ENCODE data around the gene KCNIP4.
"Not testable (repeated sequence)": the region's sequence is repeated elsewhere in the genome, so short reads cannot be mapped to it uniquely, and the experiment has no call there.

KCNIP4 gene

DNA sequence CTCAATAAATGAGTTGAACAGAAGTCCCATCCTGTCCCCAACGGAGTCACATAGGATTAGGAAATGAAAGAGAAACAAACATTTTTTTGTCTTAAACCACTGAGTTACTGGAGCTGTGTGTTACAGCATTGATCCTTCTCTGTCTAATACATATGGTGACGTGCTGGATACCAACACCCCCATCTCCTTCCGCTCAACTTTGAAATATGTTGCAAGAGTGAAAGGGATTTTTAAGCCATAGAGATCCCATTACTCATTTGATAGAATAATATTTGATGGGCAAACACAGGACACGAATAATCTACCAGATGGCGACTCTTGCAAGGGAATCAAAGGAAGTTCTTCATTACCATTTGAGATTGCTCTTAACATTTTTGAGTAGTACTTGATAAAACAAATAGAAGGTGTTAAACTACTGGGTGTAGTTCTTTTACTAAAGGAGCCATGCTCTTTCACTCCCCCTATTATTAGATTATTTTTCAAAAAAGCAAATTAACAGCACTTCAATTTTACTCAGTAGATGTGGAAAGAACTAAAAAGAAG lies 1107.9 kb downstream of the KCNIP4 start:
- DNase-seq (ENCODE audit: low read depth): no peak

DNA sequence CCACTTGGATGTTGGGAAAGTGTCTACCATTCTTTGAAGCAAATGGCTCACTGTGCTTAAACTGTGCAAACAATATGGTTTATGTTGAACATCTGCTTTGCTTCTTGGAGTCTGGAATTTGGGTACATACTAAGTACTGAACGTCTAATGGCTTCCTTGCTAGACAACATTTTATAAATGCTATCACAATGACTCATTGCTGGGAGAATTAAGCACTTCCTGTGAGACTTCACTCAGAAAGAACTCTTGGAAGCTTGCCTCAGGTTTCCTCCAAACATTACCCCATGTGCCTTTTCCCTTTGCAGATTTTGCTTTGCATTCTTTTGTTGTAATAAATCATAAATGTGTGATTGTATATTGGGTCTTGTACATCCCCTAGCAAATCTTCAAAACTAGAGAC lies 1108.6 kb downstream of the KCNIP4 start:
- no peak for DNase-seq (ENCODE audit: low read depth)

DNA sequence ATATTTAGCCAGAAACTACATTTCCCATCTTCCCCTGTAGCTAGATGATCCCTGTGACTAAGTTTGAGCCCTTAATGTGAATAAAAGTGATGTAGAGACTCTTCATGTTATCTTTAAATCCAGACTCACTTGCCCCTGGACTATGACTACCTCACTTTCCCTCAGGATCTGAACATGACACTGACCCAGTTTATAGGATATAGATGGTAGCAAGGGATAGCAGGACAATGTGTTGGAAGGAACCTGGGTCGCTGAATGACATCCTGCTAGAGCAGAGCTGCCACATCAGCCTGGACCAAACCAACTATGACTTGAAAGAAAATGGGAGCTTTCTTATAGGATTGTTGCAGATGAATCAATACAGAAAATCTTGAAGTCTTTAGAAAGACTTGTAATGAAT lies 1110.1 kb downstream of the KCNIP4 start:
- no peak for DNase-seq (ENCODE audit: low read depth)

DNA sequence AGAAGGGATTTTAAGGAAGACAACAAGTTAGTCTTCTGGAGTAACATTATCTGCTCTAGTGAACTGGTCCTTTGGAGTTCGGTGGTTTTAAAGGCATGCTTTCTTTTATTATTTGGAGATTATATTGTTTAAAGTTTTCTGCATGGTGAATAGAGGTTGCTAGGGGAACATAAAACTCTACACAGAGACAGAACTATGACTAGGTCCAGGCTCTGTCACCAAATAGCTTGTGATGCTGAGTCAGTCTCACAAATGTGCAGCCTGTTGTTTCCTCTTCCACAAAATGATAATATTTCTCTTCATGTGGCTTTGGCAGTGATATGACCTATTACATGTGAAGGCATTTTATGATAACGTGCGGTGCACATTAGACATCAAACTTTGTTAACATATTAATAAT lies 1115.7 kb downstream of the KCNIP4 start:
- no peak for DNase-seq (ENCODE audit: low read depth)

DNA sequence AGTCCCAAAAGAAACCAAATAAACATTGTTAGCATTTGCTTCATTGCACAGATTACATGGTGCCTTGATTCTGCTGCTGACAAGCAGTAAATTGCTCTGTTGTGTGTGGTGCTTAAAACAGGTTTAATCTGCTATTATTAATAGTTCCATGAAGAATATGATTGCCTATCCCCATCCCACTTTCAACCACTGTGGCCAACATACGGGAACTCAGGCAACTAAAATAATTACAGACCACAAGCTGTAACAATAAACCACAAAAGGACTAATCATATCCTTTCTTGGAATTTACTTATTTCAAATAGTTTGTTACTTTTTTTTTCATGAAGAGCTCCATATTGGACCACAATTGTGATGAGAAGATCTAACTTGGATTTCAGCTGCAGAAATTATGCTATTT lies 1116.8 kb downstream of the KCNIP4 start:
- DNase-seq (ENCODE audit: low read depth): no peak

DNA sequence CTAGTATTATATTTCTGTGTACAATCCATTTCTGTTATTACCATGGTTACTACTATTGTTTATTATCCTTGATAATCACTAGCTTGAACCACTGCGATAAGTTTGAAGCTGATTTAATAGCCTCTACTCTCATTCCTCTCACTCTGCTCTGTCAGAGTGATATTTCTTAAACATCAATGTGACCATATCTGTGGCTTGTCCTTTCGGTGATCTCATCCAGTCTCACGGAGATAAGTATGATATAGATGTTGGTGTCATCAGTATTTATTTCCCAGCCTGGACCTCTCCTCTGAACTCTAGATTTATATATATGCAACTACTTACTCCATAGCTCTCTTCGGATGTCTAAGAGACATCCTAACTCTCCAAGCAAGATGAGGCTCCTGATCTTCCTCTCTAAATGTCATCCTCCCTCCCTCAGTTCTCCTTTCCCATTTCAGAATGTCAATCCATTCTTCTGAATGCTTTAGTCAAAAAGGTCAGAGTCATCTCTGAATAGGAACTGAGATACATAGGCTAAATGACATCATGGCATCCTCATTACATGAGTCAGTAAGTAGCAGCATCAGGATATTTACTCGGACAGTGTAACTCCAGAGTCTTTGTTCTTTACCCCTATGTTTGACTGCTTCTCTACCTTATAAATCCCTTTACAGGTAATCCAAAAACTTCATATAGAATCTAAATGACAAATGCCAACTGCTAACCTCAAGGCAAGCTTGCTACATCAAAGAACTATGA lies 1118.8 kb downstream of the KCNIP4 start:
- DNase-seq (ENCODE audit: low read depth): no peak

DNA sequence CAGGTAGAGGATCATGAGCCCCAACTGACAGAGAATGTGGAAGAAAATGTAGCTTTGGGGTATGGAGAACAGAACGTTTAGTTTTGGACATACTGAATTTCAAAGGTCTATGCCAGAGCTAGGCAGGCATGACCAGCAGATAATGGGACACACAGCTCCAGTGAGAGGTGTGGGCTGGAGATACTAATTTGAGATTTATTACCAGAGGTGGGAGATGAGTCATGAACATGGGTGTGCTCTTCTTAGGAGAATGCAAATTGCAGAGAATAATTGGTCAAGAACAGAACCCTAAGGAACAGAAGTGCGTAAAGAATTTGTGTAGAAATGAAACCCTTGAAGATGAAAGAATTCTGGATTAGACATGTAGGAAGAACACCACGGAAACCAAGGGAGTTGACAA lies 1123.1 kb downstream of the KCNIP4 start:
- no peak for DNase-seq (ENCODE audit: low read depth)

DNA sequence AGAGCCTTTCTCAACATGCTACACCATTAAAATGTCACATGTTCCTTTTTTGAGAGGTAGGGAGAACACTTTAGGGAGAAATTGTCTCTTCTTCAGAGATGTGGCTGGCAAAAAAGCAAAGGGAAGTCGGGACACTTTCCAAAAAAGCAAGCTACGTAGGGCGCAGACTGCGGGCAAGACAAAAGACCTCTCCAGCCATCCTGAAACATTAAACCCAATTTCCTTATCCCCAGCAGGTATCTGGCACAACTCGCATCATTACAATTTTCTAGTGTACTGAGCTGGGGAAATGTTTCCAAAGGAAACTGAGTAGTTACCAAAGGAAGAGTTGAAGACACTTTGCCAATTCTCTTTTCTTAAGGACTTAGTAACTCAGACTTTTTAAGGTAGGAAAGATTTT lies 1132.3 kb downstream of the KCNIP4 start:
- DNase-seq (ENCODE audit: low read depth): no peak

DNA sequence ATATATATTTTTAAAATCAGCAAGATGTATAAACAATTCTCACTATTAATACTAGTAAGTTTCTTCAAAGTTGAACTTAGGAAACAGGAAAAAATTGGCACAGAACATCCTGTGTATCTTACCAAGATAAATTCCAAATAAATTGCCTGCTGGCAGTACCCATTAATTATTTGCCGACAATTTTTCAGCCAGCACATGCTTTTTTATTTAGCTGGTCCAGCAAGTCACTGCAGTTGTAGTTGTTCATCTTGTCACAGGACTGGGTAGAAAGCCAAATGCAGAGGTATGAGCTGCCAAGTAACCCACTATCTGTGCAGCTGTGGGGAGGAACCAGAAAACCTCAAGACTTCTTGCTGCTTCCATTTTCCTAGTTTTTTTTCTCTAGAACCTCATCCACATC lies 1134.9 kb downstream of the KCNIP4 start:
- DNase-seq (ENCODE audit: low read depth): no peak

DNA sequence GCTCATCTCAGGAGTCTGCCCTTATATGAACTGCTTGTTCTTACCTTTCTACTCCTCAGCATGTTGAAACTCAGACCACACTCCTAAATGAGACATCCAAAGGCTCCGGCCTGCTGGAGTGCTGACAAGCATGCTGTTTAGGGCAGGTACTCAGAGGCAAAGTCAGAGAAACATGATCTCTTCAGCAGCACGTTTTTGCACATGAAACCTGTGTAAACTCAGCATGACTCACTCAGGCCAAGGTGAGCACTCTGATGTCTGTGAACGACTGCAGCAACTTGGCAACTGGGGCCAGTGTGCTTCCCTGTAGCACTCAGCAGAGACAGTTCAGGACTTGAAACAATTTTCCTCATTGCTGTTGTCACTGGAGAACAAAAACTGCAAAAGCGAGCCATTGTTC lies 1138.8 kb downstream of the KCNIP4 start:
- no peak for DNase-seq (ENCODE audit: low read depth)

DNA sequence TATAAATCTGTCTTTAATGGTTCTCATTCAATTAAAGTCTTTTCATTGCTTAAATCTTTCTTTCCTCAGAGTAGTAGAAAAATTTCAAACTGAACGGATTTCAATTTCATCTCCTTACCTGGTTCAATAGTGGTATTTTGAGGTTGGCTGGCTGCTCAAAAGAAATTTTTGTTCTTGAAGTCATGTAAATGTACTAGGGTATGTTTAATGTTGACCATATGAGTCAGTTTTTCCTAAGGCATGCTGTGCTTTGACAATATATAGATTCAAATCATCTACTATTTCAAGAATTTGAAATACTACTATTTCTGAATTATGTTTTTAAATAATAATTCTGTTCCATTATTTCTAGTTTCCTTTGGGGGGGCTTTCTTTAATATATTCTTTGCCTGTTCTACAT lies 1142.9 kb downstream of the KCNIP4 start:
- no peak for DNase-seq (ENCODE audit: low read depth)

DNA sequence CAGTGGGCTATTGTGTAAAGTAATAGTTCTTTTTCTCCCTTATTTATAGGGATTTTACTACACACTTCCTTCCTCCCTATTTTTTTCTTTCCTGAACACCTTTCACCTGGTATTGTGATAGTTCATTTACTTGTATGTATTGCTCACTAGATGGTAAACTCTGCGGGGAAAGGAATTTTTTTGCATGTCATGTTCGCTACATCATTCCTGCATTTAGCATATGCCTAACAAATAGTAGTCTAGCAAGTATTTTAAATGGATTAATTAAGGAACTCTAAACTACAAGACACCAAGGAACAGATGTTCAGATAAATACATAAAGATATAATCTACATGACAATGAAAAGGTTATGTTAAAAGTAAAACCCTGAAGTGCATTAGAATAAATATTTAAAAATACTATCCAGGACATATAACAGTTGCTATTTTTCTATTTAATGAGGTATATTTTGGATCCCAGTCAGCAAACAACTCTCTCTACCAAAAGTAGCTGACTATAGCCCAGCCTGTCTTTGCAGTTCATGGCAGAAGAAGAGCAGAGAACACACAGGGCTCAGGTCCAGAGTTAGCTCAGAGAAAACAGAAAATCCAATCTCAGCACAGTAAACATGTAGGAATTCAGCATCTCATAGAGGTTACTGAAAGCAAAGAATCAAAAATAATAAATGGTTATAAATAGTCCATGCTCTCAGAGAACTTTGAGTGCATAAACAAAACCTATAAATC lies 1160.5 kb downstream of the KCNIP4 start:
- DNase-seq (ENCODE audit: low read depth): no peak

DNA sequence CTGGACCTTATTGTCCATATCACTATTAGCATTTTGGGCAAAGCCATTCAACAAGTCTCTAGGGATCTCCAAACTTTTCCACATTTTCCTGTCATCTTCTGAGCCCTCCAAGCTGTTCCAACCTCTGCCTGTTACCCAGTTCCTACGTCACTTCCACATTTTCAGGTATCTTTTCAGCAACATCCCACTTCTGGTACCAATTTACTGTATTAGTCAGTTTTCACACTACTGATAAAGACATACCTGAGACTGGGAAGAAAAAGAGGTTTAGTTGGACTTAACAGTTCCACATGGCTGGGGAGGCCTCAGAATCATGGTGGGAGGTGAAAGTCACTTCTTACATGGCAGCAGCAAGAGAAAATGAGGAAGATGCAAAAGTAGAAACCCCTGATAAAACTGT lies 1165.4 kb downstream of the KCNIP4 start:
- not testable (repeated sequence) for DNase-seq (ENCODE audit: low read depth)

DNA sequence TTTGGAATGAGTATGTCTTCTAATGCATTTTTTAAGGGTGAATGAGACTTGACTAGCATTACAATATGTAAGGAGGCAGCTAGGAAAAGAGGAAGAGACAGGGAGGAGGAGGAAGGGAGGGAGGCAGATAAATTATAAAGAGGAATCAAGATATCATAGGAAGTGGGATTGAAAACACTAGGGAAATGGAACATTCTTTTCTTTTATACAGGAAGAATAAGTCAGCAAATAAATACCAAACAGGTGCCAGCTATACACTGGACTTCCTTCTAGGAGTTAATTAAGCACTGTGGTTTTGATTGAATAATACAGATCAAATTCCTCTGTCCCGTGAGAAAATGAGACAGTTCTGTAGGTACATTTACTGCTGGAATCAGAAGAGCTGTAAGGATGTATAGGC lies 1169.7 kb downstream of the KCNIP4 start:
- DNase-seq (ENCODE audit: low read depth): no peak

DNA sequence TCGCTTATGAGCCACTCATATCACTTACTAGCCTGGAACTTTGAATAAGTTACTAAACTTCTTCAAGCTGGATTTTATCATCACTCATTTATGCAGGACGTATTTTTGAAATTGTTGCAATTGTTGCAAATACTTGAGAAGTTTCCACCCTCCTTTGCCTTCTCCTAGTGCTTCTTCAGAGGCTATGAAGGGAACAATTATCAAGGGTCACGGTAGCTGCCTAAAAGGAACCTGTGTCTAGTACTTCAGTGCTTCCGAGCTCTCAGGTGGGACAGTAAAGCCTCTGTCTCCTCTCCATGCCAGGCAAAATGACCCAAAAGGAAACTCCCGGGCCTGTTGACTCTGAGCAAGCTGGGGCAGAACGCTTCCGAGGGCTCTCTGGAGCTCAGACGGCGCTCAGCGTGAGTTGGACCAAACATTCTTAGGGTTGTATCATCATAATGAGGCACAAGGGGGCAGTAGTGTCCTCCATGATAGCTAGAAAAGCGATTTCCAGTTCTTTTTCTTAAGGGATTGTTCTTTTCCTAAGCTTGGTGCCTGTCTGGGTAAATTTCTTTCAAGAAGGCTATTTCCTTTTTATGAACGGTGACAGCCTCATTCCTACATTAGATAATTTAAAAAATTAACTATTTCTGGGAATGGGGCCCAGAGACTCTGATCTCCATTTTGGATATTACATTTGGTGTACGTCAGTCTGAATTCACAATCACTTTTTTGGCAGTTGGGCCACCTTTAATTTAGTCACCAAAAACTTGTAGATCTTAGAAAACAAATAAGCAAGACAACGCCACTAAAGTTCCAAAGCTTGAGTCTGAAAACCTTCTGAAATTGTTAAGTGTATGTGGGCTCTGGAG lies 1175.2 kb downstream of the KCNIP4 start:
- DNase-seq (ENCODE audit: low read depth): no peak

DNA sequence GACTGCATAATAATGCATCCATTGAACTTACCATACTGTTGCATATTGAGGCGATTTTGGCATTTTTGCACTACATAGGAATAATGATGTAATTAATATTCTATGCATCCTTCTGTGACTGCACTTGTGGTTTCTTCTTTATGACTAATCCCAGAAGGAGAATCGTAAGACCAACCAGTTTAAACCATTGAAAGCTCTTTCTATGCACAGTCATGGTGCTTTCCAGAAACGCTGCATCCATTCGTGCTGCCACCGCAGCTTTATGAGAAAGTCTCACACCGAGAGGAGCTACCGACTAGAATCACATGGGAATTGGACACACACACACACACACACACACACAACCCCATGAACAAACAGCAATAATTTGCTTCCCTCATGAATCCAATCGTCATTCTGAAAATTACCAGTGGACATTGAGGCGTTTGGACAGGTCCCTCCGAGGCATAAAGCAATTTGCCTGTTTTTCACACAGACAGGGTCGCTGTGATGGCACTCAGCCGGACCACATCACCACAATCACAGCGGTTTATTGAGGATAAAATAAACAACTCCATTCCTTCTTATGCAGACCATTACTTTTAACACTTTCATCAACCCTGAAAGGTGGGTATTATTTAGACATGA lies 1184.1 kb downstream of the KCNIP4 start:
- no peak for DNase-seq (ENCODE audit: low read depth)

DNA sequence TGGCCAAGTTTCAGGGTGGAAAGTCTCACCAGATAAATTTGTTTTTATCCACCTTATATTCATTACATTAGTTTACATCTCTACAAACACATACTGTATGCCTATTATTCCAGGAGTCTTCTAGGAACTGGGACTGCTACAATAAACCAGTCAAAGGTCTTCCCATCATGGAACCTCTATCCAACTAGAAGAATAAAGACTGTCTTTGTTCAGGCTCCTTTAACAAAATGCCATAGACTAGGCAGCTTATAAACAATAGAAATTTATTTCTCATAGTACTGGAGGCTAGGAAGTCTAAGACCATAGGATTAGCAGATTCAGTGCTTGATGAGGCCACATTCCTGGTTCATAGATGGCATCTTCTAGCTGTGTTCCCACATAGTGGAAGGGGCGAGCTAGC lies 1186.7 kb downstream of the KCNIP4 start:
- no peak for DNase-seq (ENCODE audit: low read depth)

DNA sequence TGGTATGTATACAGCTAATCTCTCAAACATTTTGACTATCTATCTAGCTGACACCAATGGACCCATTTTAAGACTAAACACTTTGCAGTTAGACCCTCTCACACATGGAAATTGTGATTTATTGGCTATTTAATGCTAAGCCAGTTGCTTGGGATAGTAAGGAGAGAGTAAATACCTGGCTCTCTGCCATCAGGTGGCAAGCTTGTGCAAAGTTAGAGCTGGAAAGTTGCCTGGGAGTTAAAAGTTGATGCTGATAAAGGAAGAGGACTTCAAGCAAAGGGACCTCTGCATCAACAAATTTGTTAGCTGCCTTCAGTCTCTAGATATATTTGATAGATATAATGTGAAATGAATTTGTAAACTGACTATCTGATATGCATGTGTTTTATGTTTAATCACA lies 1187.2 kb downstream of the KCNIP4 start:
- no peak for DNase-seq (ENCODE audit: low read depth)

DNA sequence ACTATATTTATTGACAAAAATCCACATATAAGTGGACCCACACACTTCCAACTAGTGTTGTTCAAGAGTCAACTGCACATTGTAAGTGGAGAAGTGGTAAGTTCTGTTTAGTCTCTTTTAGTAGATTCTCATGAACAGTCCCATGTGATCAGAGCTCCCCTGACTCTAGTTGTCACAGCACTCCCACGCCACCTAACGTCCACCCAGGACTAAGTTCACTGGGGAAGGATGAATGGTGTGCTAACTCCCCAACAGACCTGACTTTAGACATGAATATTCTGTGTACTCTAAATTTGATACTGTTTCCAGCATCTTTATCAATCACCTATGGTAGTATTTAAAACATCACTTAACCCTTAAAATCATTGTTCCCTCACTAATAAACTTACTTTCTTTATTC lies 1188.5 kb downstream of the KCNIP4 start:
- no peak for DNase-seq (ENCODE audit: low read depth)

DNA sequence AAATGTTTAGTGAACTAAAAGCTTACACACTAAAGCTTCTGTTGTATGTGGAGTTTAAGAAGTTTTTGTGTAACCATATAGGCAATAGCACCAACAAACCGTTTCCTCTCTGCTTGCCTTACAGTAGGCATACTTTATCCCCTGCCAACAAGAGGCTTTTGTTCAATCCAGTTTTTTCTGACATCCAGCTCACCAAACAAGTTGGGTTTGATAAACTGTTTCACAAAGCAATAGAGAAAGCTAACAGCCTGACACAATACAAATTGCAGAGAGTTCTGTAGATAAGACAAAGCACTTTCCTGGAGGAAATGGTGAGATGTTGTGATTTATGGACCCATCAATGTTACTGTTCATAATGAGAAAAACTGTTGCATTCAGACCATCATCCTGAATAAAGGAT lies 1194.5 kb downstream of the KCNIP4 start:
- no peak for DNase-seq (ENCODE audit: low read depth)

DNA sequence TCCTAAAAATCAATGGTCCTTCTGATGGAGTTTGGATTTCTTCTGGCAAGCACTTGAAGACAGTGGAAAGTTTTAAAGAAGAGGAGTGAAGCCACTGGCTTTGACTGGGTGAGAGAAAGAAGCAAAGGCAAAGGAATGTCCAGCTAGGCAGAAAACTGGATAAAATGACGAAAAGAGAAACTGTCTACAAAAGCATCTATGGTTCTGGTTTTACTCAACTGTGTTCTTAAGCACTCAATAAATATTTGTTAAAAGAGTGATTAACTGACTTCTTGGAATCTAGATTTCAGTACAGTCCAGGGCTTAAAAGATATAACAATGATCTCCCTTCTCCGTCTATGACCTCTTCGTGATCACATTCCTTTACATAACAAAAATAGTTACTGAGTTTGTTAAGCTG lies 1195.9 kb downstream of the KCNIP4 start:
- no peak for DNase-seq (ENCODE audit: low read depth)

DNA sequence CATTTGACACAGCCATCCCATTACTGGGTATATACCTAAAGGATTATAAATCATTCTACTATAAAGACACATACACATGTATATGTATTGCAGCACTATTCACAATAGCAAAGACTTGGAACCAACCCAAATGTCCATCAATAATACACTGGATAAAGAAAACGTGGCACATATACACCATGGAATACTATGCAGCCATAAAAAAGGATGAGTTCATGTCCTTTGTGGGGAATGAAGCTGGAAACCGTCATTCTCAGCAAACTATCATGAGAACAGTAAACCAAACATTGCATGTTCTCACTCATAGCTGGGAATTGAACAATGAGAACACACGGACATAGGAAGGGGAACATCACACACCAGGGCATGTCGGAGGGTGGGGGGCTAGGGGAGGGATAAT lies 1202.6 kb downstream of the KCNIP4 start:
- DNase-seq (ENCODE audit: low read depth): not testable (repeated sequence)

Data from stimulated activated CD8-positive, alpha-beta memory T cell treated with anti-CD3 and anti-CD28 coated beads, Interleukin-4, amount 100 ng/mL, for 24 hours (primary cell).